Mammary epithelial cell (primary cell): ENCODE results near the gene LARGE1.

Experiments used
- EZH2 ChIP-seq: IDR thresholded peaks from 2 replicates; pipeline ENCODE4 v1.6.1; 2012; ENCODE audit warnings: low read length, inconsistent platforms, borderline replicate concordance
- TF ChIP-seq, protein P1 (sequence below), 2 donors: IDR thresholded peaks in 1 of 2; conservative IDR thresholded peaks in 1 of 2; 2 replicates each; pipeline ENCODE4 v1.5.1; 2011 to 2012; ENCODE audit warnings: inconsistent platforms in 2 of 2, low read length in 2 of 2, mild to moderate bottlenecking in 2 of 2, control low read depth in 1 of 2, low read depth in 1 of 2; ENCODE audit not compliant: insufficient read depth in 1 of 2; ENCODE audit errors: extremely low read depth in 1 of 2

DNA sequence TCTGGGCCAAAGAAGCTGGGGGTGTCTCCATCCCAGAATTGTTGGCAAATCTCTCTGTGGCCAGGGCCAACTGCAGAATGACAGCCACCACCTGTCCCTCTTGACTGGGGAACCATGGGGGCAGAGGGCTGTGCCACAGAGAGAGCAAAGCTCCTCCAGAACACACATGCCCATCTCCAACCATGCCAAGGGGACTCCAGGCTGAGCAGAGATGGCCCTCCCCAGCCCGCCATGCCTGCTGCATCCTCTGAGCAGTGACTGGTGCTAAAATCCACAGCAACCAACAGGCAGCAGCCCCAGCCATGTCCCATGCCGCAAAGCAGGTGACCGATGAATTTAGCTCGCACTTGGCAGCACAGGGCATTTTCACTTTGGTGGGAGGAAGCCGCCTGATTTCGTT lies 45.0 kb downstream of the LARGE1 start:
- TF ChIP-seq, protein P1, sequence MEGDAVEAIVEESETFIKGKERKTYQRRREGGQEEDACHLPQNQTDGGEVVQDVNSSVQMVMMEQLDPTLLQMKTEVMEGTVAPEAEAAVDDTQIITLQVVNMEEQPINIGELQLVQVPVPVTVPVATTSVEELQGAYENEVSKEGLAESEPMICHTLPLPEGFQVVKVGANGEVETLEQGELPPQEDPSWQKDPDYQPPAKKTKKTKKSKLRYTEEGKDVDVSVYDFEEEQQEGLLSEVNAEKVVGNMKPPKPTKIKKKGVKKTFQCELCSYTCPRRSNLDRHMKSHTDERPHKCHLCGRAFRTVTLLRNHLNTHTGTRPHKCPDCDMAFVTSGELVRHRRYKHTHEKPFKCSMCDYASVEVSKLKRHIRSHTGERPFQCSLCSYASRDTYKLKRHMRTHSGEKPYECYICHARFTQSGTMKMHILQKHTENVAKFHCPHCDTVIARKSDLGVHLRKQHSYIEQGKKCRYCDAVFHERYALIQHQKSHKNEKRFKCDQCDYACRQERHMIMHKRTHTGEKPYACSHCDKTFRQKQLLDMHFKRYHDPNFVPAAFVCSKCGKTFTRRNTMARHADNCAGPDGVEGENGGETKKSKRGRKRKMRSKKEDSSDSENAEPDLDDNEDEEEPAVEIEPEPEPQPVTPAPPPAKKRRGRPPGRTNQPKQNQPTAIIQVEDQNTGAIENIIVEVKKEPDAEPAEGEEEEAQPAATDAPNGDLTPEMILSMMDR (conservative IDR thresholded peaks at IDR 0.05 in 1 of 2, IDR thresholded peaks at IDR 0.05 in 1 of 2; ENCODE audit: extremely low read depth in 1 of 2, insufficient read depth in 1 of 2, low read depth in 1 of 2, low read length in 2 of 2), result no peak
- TF ChIP-seq EZH2, result no peak
